Measurements from ENCODE around the gene NAA80. TPM values are rescaled to one million over a fixed set of nuclear protein-coding genes. Genes with fewer than 3 reads are reported as not detected.

The NAA80 gene
- total RNA-seq, 2 donors from 2014 or later: 5.8 to 7.2 TPM

DNA sequence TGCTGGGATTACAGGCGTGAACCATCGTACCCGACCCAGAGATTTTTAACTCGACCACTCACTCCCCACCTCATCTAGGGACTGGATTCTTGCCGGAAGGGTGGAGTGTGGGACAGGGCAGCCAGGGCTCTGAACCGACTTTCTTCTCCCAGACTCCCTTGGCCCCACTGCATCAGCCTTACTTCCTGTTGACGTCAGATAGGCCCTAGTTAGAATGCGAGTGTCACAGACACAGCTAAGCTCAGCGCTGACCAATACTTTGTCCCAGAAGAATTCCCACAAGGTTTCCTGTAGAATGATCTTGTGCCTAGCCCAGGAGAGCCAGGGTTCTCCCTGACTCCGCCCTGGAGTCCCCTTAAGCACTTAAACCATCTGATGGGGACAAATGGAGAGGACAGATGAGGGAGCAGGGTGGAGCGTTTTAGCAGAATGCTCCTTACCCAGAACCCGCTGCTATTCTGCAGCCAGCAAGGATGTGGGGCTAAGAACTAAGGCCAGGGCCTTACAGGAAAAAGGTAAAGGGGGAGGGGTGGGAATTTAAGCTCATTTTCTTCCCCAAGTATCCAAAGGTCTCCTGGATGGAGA is 34.6 kb upstream of the NAA80 start:
- DNase-seq: peak; percentile 80
- intact Hi-C loops (cut with DNase I): no loop called here
- peak in 1 of 2 donors; percentile 12 for ATAC-seq

DNA sequence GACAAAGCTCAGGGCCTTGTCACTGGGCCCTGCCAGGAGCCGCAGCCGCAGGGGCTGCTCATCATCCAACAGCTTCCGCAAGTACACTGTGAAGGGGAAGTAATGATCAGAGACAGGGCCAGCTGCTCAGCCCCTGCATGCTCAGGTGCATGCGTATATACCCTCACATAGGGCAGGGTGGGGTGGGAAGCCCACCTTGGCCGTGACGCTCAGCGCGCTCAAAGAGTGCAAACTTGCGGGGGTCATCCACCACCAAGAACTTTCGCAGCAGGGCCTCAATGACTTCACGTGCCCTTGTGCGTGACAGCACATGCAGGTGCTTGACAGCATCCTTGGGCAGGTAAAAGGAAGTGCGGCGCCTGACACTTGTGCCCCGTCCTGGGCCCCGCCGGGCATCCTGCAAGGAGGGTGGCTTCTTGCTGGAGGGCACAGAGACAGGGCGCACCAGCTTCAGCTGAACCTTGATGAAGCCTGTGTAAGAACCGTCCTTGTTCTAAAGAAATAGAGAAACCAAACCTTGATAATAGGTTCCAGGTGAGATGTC is 32.2 kb upstream of the NAA80 start:
- ATAC-seq: no peak
- intact Hi-C loops (cut with DNase I): no loop called here
- DNase-seq: no peak

- intact Hi-C loops (cut with DNase I): no loop called here
- DNase-seq (no peak), ATAC-seq (no peak)
These were observed 31.1 kb upstream of the NAA80 start for GRCh38 chr3:50330330-50330729.

DNA sequence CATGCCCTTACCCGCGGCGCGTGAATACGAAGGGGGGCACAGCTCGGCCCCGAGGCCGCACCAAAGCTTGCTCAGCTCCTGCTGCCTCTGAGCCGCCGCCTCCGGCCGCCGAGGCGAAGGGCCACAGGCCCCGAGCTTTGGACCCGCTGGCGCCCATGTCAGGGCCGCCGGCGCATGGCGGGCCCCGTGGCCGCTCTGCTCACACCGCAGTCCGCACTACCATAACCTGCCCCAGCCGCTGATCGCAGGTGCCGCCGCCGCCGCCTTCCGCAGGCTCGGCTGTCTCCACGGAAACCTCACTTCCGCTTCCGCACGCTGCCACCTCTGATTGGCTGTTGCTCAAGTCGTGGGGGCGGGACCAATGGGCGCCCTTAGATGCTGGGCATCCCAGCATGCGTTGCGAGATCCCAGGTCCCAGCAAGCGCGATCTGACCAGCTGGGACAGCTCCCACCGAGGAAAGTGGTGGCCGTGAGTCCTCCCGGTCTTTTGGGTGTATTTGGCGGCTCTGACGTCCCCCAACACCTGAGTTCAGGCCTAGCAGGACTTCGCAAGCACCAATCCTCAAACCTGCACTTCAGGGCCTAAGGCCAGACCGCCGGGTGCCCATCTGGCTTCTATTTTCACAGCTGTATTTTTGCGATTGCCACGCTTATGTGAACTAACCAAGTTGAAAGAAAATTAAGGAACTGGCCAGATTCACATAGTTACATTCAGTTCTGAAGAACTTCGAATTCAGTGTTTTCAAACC is 28.9 kb upstream of the NAA80 start, which contains the start of gene TUSC2:
TSS of gene TUSC2 (minus strand) at position 281 of the 749 bp plus-strand sequence. CDS start at position 157, 124 bp downstream.
- intact Hi-C loops (cut with DNase I): loop anchor here in 1 of 2 donors (5.0 to 10.0 kb wide), 2 partner anchors 56 to 93 kb away; partner anchors contain the start of gene GNAI2
- ATAC-seq: peak; percentile 84 to 93

GRCh38 chr3:50327129-50327528 is 27.9 kb upstream of the NAA80 start:
- no peak for DNase-seq
- intact Hi-C loops (cut with DNase I): loop anchor here in 1 of 2 donors (5.0 to 10.0 kb wide), 2 partner anchors 55 to 92 kb away; partner anchors contain the start of gene GNAI2
- ATAC-seq: no peak

More for the DNA sequence above, 28.9 kb upstream of the NAA80 start, which contains the start of gene TUSC2:
- peak; percentile 98 for DNase-seq

GRCh38 chr3:50326182-50326541 is 27.0 kb upstream of the NAA80 start:
- no peak for DNase-seq
- ATAC-seq: no peak
- intact Hi-C loops (cut with DNase I): loop anchor here in 1 of 2 donors (5.0 to 10.0 kb wide), 2 partner anchors 54 to 91 kb away; partner anchors contain the start of gene GNAI2

DNA sequence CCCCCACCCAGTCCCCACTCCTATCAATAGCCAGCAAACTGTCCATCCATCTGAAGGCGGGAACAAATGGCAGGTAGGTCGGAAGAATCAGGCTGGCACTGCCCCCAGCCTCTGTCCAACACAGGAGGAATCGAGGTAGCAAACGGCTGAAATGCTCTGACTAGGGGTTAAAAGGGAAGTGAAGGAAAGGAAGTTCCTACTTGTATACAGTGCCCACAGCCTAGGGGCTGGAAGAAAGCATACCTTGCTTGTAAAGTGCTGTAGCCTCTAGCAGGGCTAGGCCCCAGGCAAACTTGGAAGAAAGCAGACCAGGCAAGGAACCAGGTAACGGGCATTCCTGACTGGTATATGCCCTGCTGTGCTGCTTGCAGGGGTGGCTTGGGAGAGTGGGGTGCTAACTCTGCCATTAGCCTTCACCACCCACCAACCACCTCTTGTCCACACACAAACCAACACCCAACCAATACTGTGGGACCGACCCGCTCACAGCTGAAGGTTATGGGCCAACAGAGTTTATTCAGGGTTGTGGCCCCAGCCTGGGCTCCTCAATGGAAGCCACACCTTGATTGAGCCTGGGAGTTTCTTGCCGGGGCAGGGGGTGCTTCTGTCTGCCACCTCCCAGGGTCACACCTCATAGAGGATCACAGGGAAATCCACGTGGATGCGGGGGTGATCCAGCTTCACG is 26.4 kb upstream of the NAA80 start:
- ATAC-seq (no peak), DNase-seq (no peak)
- intact Hi-C loops (cut with DNase I): loop anchor here in 1 of 2 donors (5.0 to 10.0 kb wide), 2 partner anchors 53 to 91 kb away; partner anchors contain the start of gene GNAI2

DNA sequence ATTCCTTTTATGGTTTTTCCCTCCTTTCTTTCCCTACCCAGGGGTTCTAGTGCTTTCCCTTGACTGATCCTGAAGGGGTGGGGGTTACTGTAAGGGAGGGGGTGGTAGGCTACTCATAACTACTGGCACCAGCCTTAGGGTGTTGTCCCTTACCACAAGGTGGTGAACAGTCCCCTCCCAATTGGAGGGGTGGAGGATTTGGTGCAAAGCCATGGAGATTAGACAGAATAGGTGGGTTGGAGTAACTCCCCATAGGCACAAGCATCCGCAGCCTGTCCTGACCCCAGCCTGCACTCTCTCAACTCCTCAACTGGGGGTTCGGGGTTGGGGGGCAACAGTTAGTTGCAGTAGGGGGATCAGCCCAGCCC is 25.9 kb upstream of the NAA80 start:
- intact Hi-C loops (cut with DNase I): loop anchor here in 1 of 2 donors (5.0 to 10.0 kb wide), 2 partner anchors 53 to 90 kb away; partner anchors contain the start of gene GNAI2
- DNase-seq (no peak), ATAC-seq (no peak)

DNA sequence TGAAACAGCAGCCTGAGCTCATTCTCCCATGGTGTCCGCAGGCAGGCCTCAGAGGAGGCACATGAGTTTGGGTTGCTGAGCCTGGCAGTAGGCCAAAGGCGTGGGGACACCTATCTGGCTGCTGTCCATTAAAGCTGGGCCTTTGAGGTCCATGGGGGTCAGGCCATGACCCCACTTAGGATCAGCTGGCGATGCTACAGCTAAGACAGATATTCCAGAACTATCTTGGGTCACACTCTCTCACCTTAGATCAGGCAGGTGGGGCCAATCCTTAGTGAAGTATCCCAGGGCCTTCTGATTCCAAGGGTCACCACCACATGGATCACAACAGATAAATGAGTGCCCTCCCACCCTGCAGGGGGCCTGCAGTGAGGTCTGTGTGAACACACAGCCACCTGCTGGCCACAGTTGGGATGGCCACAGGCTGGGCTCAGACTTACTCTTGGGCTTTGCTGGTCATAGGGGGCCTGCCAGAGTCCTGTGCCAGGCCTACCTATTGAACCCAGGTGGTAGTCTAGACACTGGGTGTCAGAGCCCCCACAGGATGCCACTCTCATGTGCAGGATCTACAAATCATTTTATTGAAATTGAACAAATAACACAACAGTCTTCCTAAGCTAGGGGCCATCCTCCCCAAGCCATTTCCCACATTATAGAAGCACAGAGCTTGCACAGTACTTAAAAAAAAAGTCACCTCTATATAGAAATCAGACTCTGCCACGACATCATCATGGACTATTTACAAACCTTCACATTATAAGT is 25.3 kb upstream of the NAA80 start:
- peak; percentile 86 for DNase-seq
- peak in 1 of 2 donors; percentile 10 for ATAC-seq

GRCh38 chr3:50323614-50324199 is 24.5 kb upstream of the NAA80 start:
- intact Hi-C loops (cut with DNase I): loop anchor here in 1 of 2 donors (10.0 kb wide), 1 partner anchor 89 kb away; the partner anchor contains the start of gene GNAI2
- peak in 1 of 2 donors; percentile 12 for ATAC-seq
- DNase-seq: peak; percentile 85

More for the DNA sequence above, 25.3 kb upstream of the NAA80 start:
- intact Hi-C loops (cut with DNase I): loop anchor here in 1 of 2 donors (5.0 to 10.0 kb wide), 2 partner anchors 52 to 90 kb away; partner anchors contain the start of gene GNAI2

GRCh38 chr3:50323092-50323600 is 23.9 kb upstream of the NAA80 start:
- DNase-seq: peak; percentile 66
- ATAC-seq: peak in 1 of 2 donors; percentile 1
- intact Hi-C loops (cut with DNase I): loop anchor here in 1 of 2 donors (10.0 kb wide), 1 partner anchor 88 kb away; the partner anchor contains the start of gene GNAI2

GRCh38 chr3:50322386-50323091 is 23.3 kb upstream of the NAA80 start, which contains the start of gene HYAL2:
Gene HYAL2 (minus strand): TSS chr3:50322745. CDS start chr3:50320489, 2,256 bp downstream.
- peak; percentile 88 for DNase-seq
- intact Hi-C loops (cut with DNase I): loop anchor here in 1 of 2 donors (10.0 kb wide), 1 partner anchor 88 kb away; the partner anchor contains the start of gene GNAI2
- peak; percentile 4 to 12 for ATAC-seq

GRCh38 chr3:50322115-50322385 is 22.8 kb upstream of the NAA80 start:
- ATAC-seq: no peak
- DNase-seq: no peak
- intact Hi-C loops (cut with DNase I): loop anchor here in 1 of 2 donors (10.0 kb wide), 1 partner anchor 87 kb away; the partner anchor contains the start of gene GNAI2

- intact Hi-C loops (cut with DNase I): loop anchor here in 1 of 2 donors (10.0 kb wide), 1 partner anchor 87 kb away; the partner anchor contains the start of gene GNAI2
- ATAC-seq (peak; percentile 79 to 87), DNase-seq (peak; percentile 93)
These were observed 22.3 kb upstream of the NAA80 start for GRCh38 chr3:50321336-50322114.

DNA sequence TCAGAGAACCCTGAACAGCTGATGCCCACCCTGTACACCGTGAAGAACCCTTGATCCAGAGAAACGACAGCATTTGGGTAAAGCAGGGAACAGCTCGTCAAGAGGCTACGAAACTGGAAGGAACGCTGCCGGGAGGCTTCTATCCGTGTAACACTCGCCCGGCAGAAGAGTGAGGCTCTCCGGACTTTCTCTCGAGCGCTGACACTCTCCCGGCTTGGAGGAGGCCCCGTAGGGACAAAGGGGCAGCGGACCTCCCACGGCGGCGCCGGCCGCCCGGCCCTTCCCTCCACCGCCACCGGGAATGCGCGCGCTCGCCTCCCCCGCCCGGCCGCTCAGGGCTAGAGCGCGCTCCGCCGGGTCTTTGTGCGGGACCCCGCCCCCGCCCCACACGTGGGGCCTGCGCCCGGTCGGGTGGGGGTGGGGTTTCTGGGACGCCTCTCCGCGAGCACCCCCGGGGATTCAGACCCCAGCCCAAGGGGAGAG is 21.7 kb upstream of the NAA80 start:
- peak; percentile 85 for DNase-seq
- ATAC-seq: peak; percentile 61 to 83
- intact Hi-C loops (cut with DNase I): loop anchor here in 1 of 2 donors (10.0 kb wide), 1 partner anchor 86 kb away; the partner anchor contains the start of gene GNAI2
